HG03442 (cell line): ENCODE data around the gene NUP93.
"Not testable (repeated sequence)": the region's sequence is repeated elsewhere in the genome, so short reads cannot be mapped to it uniquely, and the experiment has no call there.

Experiments
- ATAC-seq: cut with Tn5 transposase; IDR thresholded peaks from one replicate; pipeline ENCODE4 v1.9.1; 2021; ENCODE audit warnings: mild to moderate bottlenecking, moderate library complexity; ENCODE audit not compliant: unreplicated experiment

The NUP93 gene

GRCh38 chr16:56884929-56885328, 155.0 kb downstream of the NUP93 start:
- not testable (repeated sequence) for ATAC-seq

GRCh38 chr16:56885446-56886162, 155.7 kb downstream of the NUP93 start:
- no peak for ATAC-seq

GRCh38 chr16:56886296-56886695, 156.4 kb downstream of the NUP93 start:
- no peak for ATAC-seq

GRCh38 chr16:56886826-56887225, 156.9 kb downstream of the NUP93 start:
- no peak for ATAC-seq

GRCh38 chr16:56888806-56889205, 158.9 kb downstream of the NUP93 start:
- ATAC-seq: peak; percentile 79

GRCh38 chr16:56889206-56889605, 159.3 kb downstream of the NUP93 start:
- peak; percentile 18 for ATAC-seq

- no peak for ATAC-seq
Measured at GRCh38 chr16:56891685-56892084, 161.8 kb downstream of the NUP93 start.

GRCh38 chr16:56892705-56893104, 162.8 kb downstream of the NUP93 start:
- ATAC-seq: no peak

- ATAC-seq: no peak
Measured at GRCh38 chr16:56894331-56894917, 164.5 kb downstream of the NUP93 start.

GRCh38 chr16:56895813-56896212, 165.9 kb downstream of the NUP93 start:
- no peak for ATAC-seq

- ATAC-seq: no peak
Measured at GRCh38 chr16:56896244-56896643, 166.3 kb downstream of the NUP93 start.

- no peak for ATAC-seq
Measured at GRCh38 chr16:56897026-56897799, 167.3 kb downstream of the NUP93 start.

GRCh38 chr16:56898847-56899246, 168.9 kb downstream of the NUP93 start:
- ATAC-seq: peak; percentile 72
